IMR-90 (cell line): ENCODE results near the gene VGLL1. TPM values are rescaled to one million over a fixed set of nuclear protein-coding genes. Genes with fewer than 3 reads are reported as not detected.

ENCODE experiments used
- ATAC-seq: fragments of 200-7000 bp; cut with Tn5 transposase; 2 replicates; pipeline ENCODE4 v1.9.1; 2020; ENCODE audit warnings: low read depth, mild to moderate bottlenecking, moderate library complexity
- BruUV-seq: library from RNA; stranded (reverse); fragments of 400-500 nt; replicated peaks from 2 replicates; lab custom pipeline; 2021; lab: Mats Ljungman, UMichigan
- CTCF ChIA-PET: fragments of 300-600 bp; formaldehyde crosslinking; extraction: SDS; loops from one replicate; lab custom pipeline; 2021; ENCODE audit warnings: antibody characterized with exemption; lab: Yijun Ruan, JAX
- POLR2A ChIA-PET: fragments of 300-600 bp; sonication (Branson Sonifier 250); formaldehyde crosslinking; loops from one replicate; lab custom pipeline; 2022; ENCODE audit warnings: antibody characterized with exemption; ENCODE audit not compliant: unreplicated experiment; lab: Charles Lee
- DNase-seq: peaks from one replicate; pipeline ENCODE4 v3.0.0; 2013
- H2AFZ ChIP-seq: replicated peaks from 2 replicates; pipeline ENCODE3; 2013; ENCODE audit warnings: low read length, mild to moderate bottlenecking; ENCODE audit not compliant: poor library complexity
- H2AK5ac ChIP-seq: 2 replicates; pipeline ENCODE4 v1.6.1; 2013; ENCODE audit warnings: low read depth, low read length, inconsistent platforms
- H2AK9ac ChIP-seq: replicated peaks from 2 replicates; pipeline ENCODE3; 2013; ENCODE audit warnings: mild to moderate bottlenecking, low read depth, low read length, moderate library complexity; ENCODE audit not compliant: poor library complexity
- H2BK120ac ChIP-seq: 2 replicates; pipeline ENCODE4 v1.6.1; 2013; ENCODE audit warnings: low read depth, low read length, inconsistent platforms
- H2BK15ac ChIP-seq: 3 replicates; pipeline ENCODE4 v1.6.1; 2013; ENCODE audit warnings: low read depth, low read length, inconsistent platforms
- H2BK20ac ChIP-seq: 2 replicates; pipeline ENCODE4 v1.6.1; 2013; ENCODE audit warnings: low read depth, mild to moderate bottlenecking, inconsistent platforms, low read length, moderate library complexity
- H2BK5ac ChIP-seq: 2 replicates; pipeline ENCODE4 v1.6.1; 2013; ENCODE audit warnings: mild to moderate bottlenecking, low read depth, low read length, inconsistent platforms; ENCODE audit not compliant: poor library complexity, severe bottlenecking
- H3K14ac ChIP-seq: replicated peaks from 2 replicates; pipeline ENCODE4 v1.6.1; 2013; ENCODE audit warnings: low read depth, low read length, inconsistent platforms
- H3K18ac ChIP-seq: 2 replicates; pipeline ENCODE4 v1.6.1; 2013; ENCODE audit warnings: low read depth, low read length, control low read depth
- H3K23ac ChIP-seq: 2 replicates; pipeline ENCODE4 v1.6.1; 2013; ENCODE audit warnings: low read depth, low read length, inconsistent platforms
- H3K27ac ChIP-seq: 2 replicates; pipeline ENCODE4 v1.5.1; 2013; ENCODE audit warnings: mild to moderate bottlenecking, control low read depth, low read length; ENCODE audit not compliant: insufficient read depth
- H3K27me3 ChIP-seq: 2 replicates; pipeline ENCODE4 v1.6.1; 2013; ENCODE audit warnings: low read length; ENCODE audit not compliant: control insufficient read depth, insufficient read depth
- H3K36me3 ChIP-seq: 2 replicates; pipeline ENCODE4 v1.6.1; 2013; ENCODE audit warnings: low read length, mixed read lengths; ENCODE audit not compliant: control insufficient read depth, insufficient read depth
- H3K4ac ChIP-seq: 2 replicates; pipeline ENCODE4 v1.6.1; 2013; ENCODE audit warnings: low read depth, low read length, inconsistent platforms
- H3K4me1 ChIP-seq: 2 replicates; pipeline ENCODE4 v1.6.1; 2013; ENCODE audit warnings: low read length, mixed read lengths; ENCODE audit not compliant: control insufficient read depth, insufficient read depth
- H3K4me2 ChIP-seq: 2 replicates; pipeline ENCODE4 v1.6.1; 2013; ENCODE audit warnings: low read depth, mild to moderate bottlenecking, control low read depth, low read length, moderate library complexity
- H3K4me3 ChIP-seq: 2 replicates; pipeline ENCODE4 v1.5.1; 2013; ENCODE audit warnings: low read depth, mild to moderate bottlenecking, control low read depth, low read length, moderate library complexity; ENCODE audit not compliant: insufficient read depth
- H3K56ac ChIP-seq: 2 replicates; pipeline ENCODE4 v1.6.1; 2013; ENCODE audit warnings: low read length, inconsistent platforms; ENCODE audit not compliant: insufficient read depth; ENCODE audit errors: extremely low read depth
- H3K79me1 ChIP-seq, 2 experiments: 2 replicates each; pipeline ENCODE4 v1.6.1; 2013; ENCODE audit warnings: low read length in 2 of 2, inconsistent platforms in 1 of 2, low read depth in 1 of 2
- H3K9ac ChIP-seq: 2 replicates; pipeline ENCODE4 v1.6.1; 2013; ENCODE audit warnings: low read depth, low read length, control low read depth
- H3K9me1 ChIP-seq: 2 replicates; pipeline ENCODE4 v1.6.1; 2013; ENCODE audit warnings: low read length, inconsistent platforms; ENCODE audit not compliant: insufficient read depth
- H3K9me3 ChIP-seq: 2 replicates; pipeline ENCODE4 v1.6.1; 2013; ENCODE audit warnings: low read length; ENCODE audit not compliant: control insufficient read depth, insufficient read depth
- H4K20me1 ChIP-seq: 2 replicates; pipeline ENCODE4 v1.6.1; 2013; ENCODE audit warnings: low read length, inconsistent platforms; ENCODE audit not compliant: insufficient read depth
- H4K5ac ChIP-seq: 2 replicates; pipeline ENCODE4 v1.6.1; 2013; ENCODE audit warnings: mild to moderate bottlenecking, low read depth, low read length, control low read depth
- H4K8ac ChIP-seq, 2 experiments: 2 replicates each; pipeline ENCODE4 v1.6.1; 2013; ENCODE audit warnings: low read depth in 2 of 2, low read length in 2 of 2, control low read depth in 1 of 2, inconsistent platforms in 1 of 2
- H4K91ac ChIP-seq: 2 replicates; pipeline ENCODE4 v1.6.1; 2013; ENCODE audit warnings: low read depth, low read length, inconsistent platforms; ENCODE audit not compliant: insufficient read depth
- CTCF ChIP-seq: conservative IDR thresholded peaks from 2 replicates; pipeline ENCODE4 v1.5.1; 2012; ENCODE audit warnings: mild to moderate bottlenecking, low read depth, low read length, improper control_type of control experiment
- ELK1 ChIP-seq: fragments of 150-350 bp; IDR thresholded peaks from 2 replicates; pipeline ENCODE4 v1.6.1; 2016; ENCODE audit warnings: low read depth, mild to moderate bottlenecking, low read length, moderate library complexity, borderline replicate concordance
- RAD21 ChIP-seq: IDR thresholded peaks from 2 replicates; pipeline ENCODE4 v1.6.1; 2012; ENCODE audit warnings: low read length, improper control_type of control experiment
- SMC3 ChIP-seq: fragments of 150-350 bp; IDR thresholded peaks from 2 replicates; pipeline ENCODE4 v1.6.1; 2016; ENCODE audit warnings: low read depth, mild to moderate bottlenecking, antibody characterized with exemption, low read length, moderate library complexity
- WGBS, 2 experiments: methylation state at CpG; one replicate each; pipeline versions ENCODE4 v1.1.5 to v1.1.7; 2013; ENCODE audit warnings: missing lambda C conversion rate in 2 of 2; ENCODE audit not compliant: insufficient read length in 1 of 2; ENCODE audit errors: extremely low coverage in 2 of 2; 5-methylcytosine and 5-hydroxymethylcytosine counted together
- dilution Hi-C: fragments of 300-500 bp; cut with HindIII; formaldehyde crosslinking; loops from one replicate; pipeline ENCODE4 v1.14.3; 2018; ENCODE audit warnings: low sequenced_read_pairs; ENCODE audit not compliant: unreplicated experiment
- in situ Hi-C: fragments of 300-500 bp; cut with MboI; formaldehyde crosslinking; loops from 3 replicates; pipeline ENCODE4 v1.14.3; 2019; ENCODE audit warnings: low sequenced_read_pairs, inconsistent platforms, mixed read lengths
- intact Hi-C: fragments of 100-400 bp; cut with micrococcal nuclease; formaldehyde crosslinking; loops from 2 replicates; pipeline ENCODE4 v1.10.0; 2022
- polyA plus RNA-seq, 3 experiments: library from polyadenylated mRNA; depleted of rRNA; stranded (reverse); fragments of >200 nt; gene quantifications; 2 replicates each; pipeline ENCODE4 v1.2.3, GENCODE V29; 2012; ENCODE audit warnings: low replicate concordance in 1 of 3
- total RNA-seq: library from RNA; depleted of rRNA; stranded (reverse); fragments of >200 nt; gene quantifications from 2 replicates; pipeline ENCODE4 v1.2.3, GENCODE V29; 2012

Gene VGLL1
- total and polyA plus RNA-seq, 2 of the 4 experiments (the other 2 are of a cell fraction), result not detected

DNA sequence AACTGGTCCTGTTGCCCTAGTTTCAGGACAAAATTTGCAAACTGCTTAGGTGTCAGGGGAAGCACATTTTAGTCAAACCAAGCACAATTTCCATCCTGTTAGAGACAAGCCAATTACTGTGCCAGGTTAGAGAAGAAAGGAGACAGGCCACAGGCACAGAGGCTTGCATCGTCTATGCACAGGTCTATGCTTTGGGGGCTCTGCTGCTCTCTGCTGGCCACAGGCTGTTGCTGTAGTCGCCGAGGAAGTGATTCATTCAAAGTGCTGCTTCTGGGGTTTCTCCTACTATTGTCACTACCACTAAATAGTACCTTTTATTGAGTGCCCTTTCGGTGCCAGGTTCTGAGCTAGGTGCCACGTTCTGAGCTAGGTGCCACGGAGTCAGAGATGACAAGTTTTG is 45.5 kb downstream of the VGLL1 start:
- Histone ChIP-seq H2BK20ac (no peak overlapping the region), H3K4me1 (no peaks in the 10 kb centered on the region), H3K23ac (no peak overlapping the region), H3K9me3 (no peaks in the 10 kb centered on the region), H4K91ac (no peak overlapping the region), H4K20me1 (no peaks in the 10 kb centered on the region), H2BK15ac (no peak overlapping the region), H2BK5ac (no peak overlapping the region), H4K5ac (no peak overlapping the region), H2AK9ac (no peak overlapping the region), H3K36me3 (no peaks in the 10 kb centered on the region), H3K56ac (no peak overlapping the region), H3K27me3 (peaks cover 4% of the 10 kb centered on the region), H3K9ac (no peak overlapping the region), H3K14ac (no peak overlapping the region), H3K9me1 (no peaks in the 10 kb centered on the region), H4K8ac (no peak overlapping the region), H3K79me1 (no peaks in the 10 kb centered on the region), H3K18ac (no peak overlapping the region), H3K4me2 (no peak overlapping the region), H3K4me3 (no peak overlapping the region), H2BK120ac (no peak overlapping the region), H3K4ac (no peak overlapping the region), H3K27ac (no peak overlapping the region), H2AK5ac (no peak overlapping the region), H2AFZ (no peak overlapping the region)
- CTCF ChIA-PET, result interaction anchor here (1.2 kb wide), 1 partner anchor 549 kb away, joined by 3 read pairs; no protein-coding TSS in a partner anchor
- POLR2A ChIA-PET, result no interaction called here
- in situ Hi-C loops (no loop called here), dilution Hi-C loops (no loop called here), intact Hi-C loops (loop anchor here (5.0 to 10.0 kb wide), 2 partner anchors 183 to 550 kb away; no protein-coding TSS in a partner anchor)
- peak; percentile 96 for ATAC-seq
- no TSS peak for BruUV-seq
- peak; percentile 32 for DNase-seq
- 0% methylated on average over 1 of the region's 6 CpGs; no CpG with 5 or more reads in 1 of the 2 experiments for WGBS, 2 experiments
- TF ChIP-seq ELK1 (no peak), RAD21 (peak; percentile 53), CTCF (peak; percentile 61), SMC3 (peak; percentile 49)
